Testis (tissue), 2 donors: ENCODE data around the gene DRGX.

Experiments used
- CTCF ChIP-seq, 3 experiments: fragments of 450-650 bp in 2 of 3; fragments of 200-600 bp in 1 of 3; sonication (generic) in 1 of 3; IDR thresholded peaks; one replicate each; pipeline ENCODE4 v1.5.1; 2016 to 2019; ENCODE audit warnings: antibody characterized with exemption in 3 of 3, mild to moderate bottlenecking in 2 of 3, moderate library complexity in 1 of 3
- POLR2A ChIP-seq: fragments of 450-650 bp; IDR thresholded peaks from one replicate; pipeline ENCODE4 v1.6.1; 2017; ENCODE audit warnings: antibody characterized with exemption, mild to moderate bottlenecking, moderate library complexity

DNA sequence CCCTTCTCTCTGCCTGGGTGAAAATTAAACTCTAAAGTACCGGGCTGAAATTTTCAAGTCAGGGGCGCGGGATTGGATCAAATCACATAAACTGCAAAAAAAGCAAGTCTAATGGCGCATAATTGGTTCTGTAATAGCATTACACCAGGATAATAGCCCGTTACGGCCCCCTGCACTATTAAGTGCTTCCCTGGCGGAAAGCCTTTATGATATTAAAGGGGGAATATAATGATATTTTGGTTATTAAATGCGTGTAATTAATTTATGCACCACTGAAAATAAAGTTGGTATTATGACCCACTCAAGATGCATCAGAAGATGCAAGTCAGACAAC lies 744 bp upstream of the DRGX start:
- no peak for TF ChIP-seq POLR2A
- no peak for TF ChIP-seq CTCF (IDR thresholded peaks at IDR 0.05)
